ENCODE data around the gene FIG4. TPM values are rescaled to one million over a fixed set of nuclear protein-coding genes. Genes with fewer than 3 reads are reported as not detected.

The FIG4 gene
- polyA plus RNA-seq, 3 donors = 27.2 to 65.3 (median 53.7) TPM

- Mint-ChIP-seq H3K4me1 (no peaks in the 10 kb centered on the region), H3K27me3 (ENCODE audit: low read depth in 3 of 3) (no peaks in the 10 kb centered on the region), H3K9me3 (peaks cover 0 to 6% (median 2%) of the 10 kb centered on the region in 7 donors), H3K27ac (no peak overlapping the region), H3K36me3 (peaks cover 8 to 12% of the 10 kb centered on the region in 2 donors), H3K4me3 (no peak overlapping the region)
- no peak for DNase-seq
- Histone ChIP-seq H3K9me3 (replicated peaks in 1 of 2; ENCODE audit: control insufficient read depth in 1 of 2, insufficient read depth in 1 of 2, low read length in 2 of 2) (no peaks in the 10 kb centered on the region), H2AFZ (ENCODE audit: insufficient read depth, low read depth, low read length, poor library complexity, severe bottlenecking) (no peak overlapping the region), H3K9ac (ENCODE audit: insufficient read depth, low read length, poor library complexity, severe bottlenecking) (no peak overlapping the region), H3K4me2 (replicated peaks; ENCODE audit: extremely low read depth, low read length, poor library complexity, severe bottlenecking) (no peak overlapping the region), H3K4me1 (ENCODE audit: control insufficient read depth in 1 of 2, insufficient read depth in 2 of 2, low read length in 2 of 2) (no peaks in the 10 kb centered on the region), H4K20me1 (ENCODE audit: insufficient read depth, low read length) (no peaks in the 10 kb centered on the region), H3K79me2 (ENCODE audit: insufficient read depth, low read length) (no peaks in the 10 kb centered on the region), H3K36me3 (replicated peaks in 1 of 2; ENCODE audit: control insufficient read depth in 1 of 2, insufficient read depth in 2 of 2, low read length in 2 of 2) (no peaks in the 10 kb centered on the region), H3K27me3 (ENCODE audit: control insufficient read depth in 2 of 2, insufficient read depth in 2 of 2, low read length in 2 of 2) (no peaks in the 10 kb centered on the region), H3K27ac (ENCODE audit: low read depth in 1 of 2, low read length in 2 of 2) (no peak overlapping the region), H3K4me3 (replicated peaks in 1 of 3; ENCODE audit: low read depth in 2 of 3, low read length in 3 of 3) (no peak overlapping the region)
- TF ChIP-seq CTCF (IDR thresholded peaks at IDR 0.05) = no peak
- WGBS (ENCODE audit: insufficient coverage) = 100% methylated on average over 1 of the region's 4 CpGs
- intact Hi-C loops (cut with micrococcal nuclease) = no loop called here
Measured at GRCh38 chr6:109669811-109670210, 21.3 kb upstream of the FIG4 start.

GRCh38 chr6:109671733-109672132 lies 19.4 kb upstream of the FIG4 start:
- H3K9ac ChIP-seq (ENCODE audit: insufficient read depth, low read length, poor library complexity, severe bottlenecking) = no peak overlapping the region
- H3K27me3 Mint-ChIP-seq (ENCODE audit: low read depth in 3 of 3) = no peaks in the 10 kb centered on the region
- no peak for DNase-seq
- H3K36me3 Mint-ChIP-seq = peaks cover 8 to 17% of the 10 kb centered on the region in 2 donors
- TF ChIP-seq CTCF (IDR thresholded peaks at IDR 0.05) = no peak
- no peak overlapping the region for H3K27ac ChIP-seq (ENCODE audit: low read depth in 1 of 2, low read length in 2 of 2)
- no peak overlapping the region for H3K4me3 Mint-ChIP-seq
- no peak overlapping the region for H2AFZ ChIP-seq (ENCODE audit: insufficient read depth, low read depth, low read length, poor library complexity, severe bottlenecking)
- no peaks in the 10 kb centered on the region for H3K79me2 ChIP-seq (ENCODE audit: insufficient read depth, low read length)
- no CpG with 5 or more reads among the region's 2 CpGs for WGBS (ENCODE audit: insufficient coverage)
- no peaks in the 10 kb centered on the region for H3K4me1 ChIP-seq (ENCODE audit: control insufficient read depth in 1 of 2, insufficient read depth in 2 of 2, low read length in 2 of 2)
- intact Hi-C loops (cut with micrococcal nuclease) = no loop called here
- no peaks in the 10 kb centered on the region for H3K36me3 ChIP-seq (replicated peaks in 1 of 2; ENCODE audit: control insufficient read depth in 1 of 2, insufficient read depth in 2 of 2, low read length in 2 of 2)
- no peak overlapping the region for H3K4me2 ChIP-seq (replicated peaks; ENCODE audit: extremely low read depth, low read length, poor library complexity, severe bottlenecking)
- no peak overlapping the region for H3K27ac Mint-ChIP-seq
- no peaks in the 10 kb centered on the region for H3K27me3 ChIP-seq (ENCODE audit: control insufficient read depth in 2 of 2, insufficient read depth in 2 of 2, low read length in 2 of 2)
- H3K9me3 Mint-ChIP-seq = peaks cover 0 to 6% (median 2%) of the 10 kb centered on the region in 7 donors
- H3K9me3 ChIP-seq (replicated peaks in 1 of 2; ENCODE audit: control insufficient read depth in 1 of 2, insufficient read depth in 1 of 2, low read length in 2 of 2) = no peaks in the 10 kb centered on the region
- H3K4me1 Mint-ChIP-seq = no peaks in the 10 kb centered on the region
- no peak overlapping the region for H3K4me3 ChIP-seq (replicated peaks in 1 of 3; ENCODE audit: low read depth in 2 of 3, low read length in 3 of 3)
- H4K20me1 ChIP-seq (ENCODE audit: insufficient read depth, low read length) = no peaks in the 10 kb centered on the region
